HepG2 (cell line): Measurements from ENCODE around the gene TAT. TPM values are rescaled to one million over a fixed set of nuclear protein-coding genes. Genes with fewer than 3 reads are reported as not detected.
A peak's percentile ranks its signal among the peaks of the same experiment; 100 is the strongest.

ENCODE experiments used
- CBX1 ChIP-seq: IDR thresholded peaks from one replicate; pipeline ENCODE4 v1.6.1; 2016; ENCODE audit warnings: antibody characterized with exemption, low read depth
- CHD4 ChIP-seq: fragments of 200-600 bp; sonication (generic); IDR thresholded peaks from 2 replicates; pipeline ENCODE4 v1.7.0; 2017; ENCODE audit warnings: mild to moderate bottlenecking, low read length, borderline replicate concordance
- DRAP1 ChIP-seq: IDR thresholded peaks from 2 replicates; pipeline ENCODE4 v1.6.1; 2016; ENCODE audit warnings: missing genetic modification reagents, missing compliant biosample characterization
- ETV5 ChIP-seq: IDR thresholded peaks from 2 replicates; pipeline ENCODE4 v1.6.1; 2018; ENCODE audit warnings: missing biosample characterization, missing genetic modification reagents, inconsistent platforms, borderline replicate concordance
- FOXA1 ChIP-seq, 2 experiments: fragments of 450-650 bp in 1 of 2; sonication (generic) in 1 of 2; formaldehyde crosslinking in 1 of 2; IDR thresholded peaks; 2 replicates each; pipeline versions ENCODE4 v1.4.0 to v1.6.1; 2016 to 2020; ENCODE audit warnings: missing genetic modification reagents in 1 of 2
- FOXA3 ChIP-seq: IDR thresholded peaks from 2 replicates; pipeline ENCODE4 v1.6.1; 2016; ENCODE audit warnings: missing genetic modification reagents, missing compliant biosample characterization
- FOXO1 ChIP-seq: sonication (generic); formaldehyde crosslinking; IDR thresholded peaks from 2 replicates; pipeline ENCODE4 v1.4.0; 2020; ENCODE audit warnings: missing genetic modification reagents
- HOMEZ ChIP-seq: IDR thresholded peaks from 2 replicates; pipeline ENCODE4 v1.6.1; 2016; ENCODE audit warnings: low read depth
- HOXA5 ChIP-seq: sonication (generic); formaldehyde crosslinking; IDR thresholded peaks from 2 replicates; pipeline ENCODE4 v1.4.0; 2020; ENCODE audit warnings: missing genetic modification reagents
- HOXA7 ChIP-seq: sonication (generic); formaldehyde crosslinking; IDR thresholded peaks from 2 replicates; pipeline ENCODE4 v1.8.1; 2022; ENCODE audit warnings: mild to moderate bottlenecking, missing genetic modification reagents, moderate library complexity
- ISL2 ChIP-seq: sonication (generic); formaldehyde crosslinking; IDR thresholded peaks from 2 replicates; pipeline ENCODE4 v1.5.0; 2020; ENCODE audit warnings: missing genetic modification reagents
- MED1 ChIP-seq: sonication (generic); formaldehyde crosslinking; IDR thresholded peaks from 2 replicates; pipeline ENCODE4 v1.4.0; 2020; ENCODE audit warnings: missing genetic modification reagents
- NFIC ChIP-seq: IDR thresholded peaks from 2 replicates; pipeline ENCODE4 v1.6.1; 2012; ENCODE audit warnings: mild to moderate bottlenecking, low read length, inconsistent platforms
- PATZ1 ChIP-seq: sonication (generic); formaldehyde crosslinking; IDR thresholded peaks from 2 replicates; pipeline ENCODE4 v1.4.0; 2020; ENCODE audit warnings: missing genetic modification reagents
- RAD21 ChIP-seq: fragments of 450-650 bp; formaldehyde crosslinking; IDR thresholded peaks from 2 replicates; pipeline ENCODE4 v1.5.0; 2020; ENCODE audit warnings: mild to moderate bottlenecking
- SIN3A ChIP-seq: IDR thresholded peaks from 2 replicates; pipeline ENCODE4 v1.6.1; 2011; ENCODE audit warnings: low read depth, mild to moderate bottlenecking, control low read depth, low read length, borderline replicate concordance
- SOX13 ChIP-seq, 3 experiments: fragments of 450-650 bp in 1 of 3; sonication (generic) in 1 of 3; formaldehyde crosslinking in 1 of 3; IDR thresholded peaks in 2 of 3; conservative IDR thresholded peaks in 1 of 3; 2 replicates each; pipeline versions ENCODE4 v1.5.0 to v1.6.1; 2016 to 2020; ENCODE audit warnings: antibody characterized with exemption in 1 of 3, mild to moderate bottlenecking in 1 of 3, missing compliant biosample characterization in 1 of 3, missing genetic modification reagents in 1 of 3, moderate library complexity in 1 of 3
- SOX6 ChIP-seq, 2 experiments: fragments of 450-650 bp in 1 of 2; sonication (generic) in 1 of 2; formaldehyde crosslinking in 1 of 2; IDR thresholded peaks; 2 replicates each; pipeline versions ENCODE4 v1.4.0 to v1.6.1; 2017 to 2020; ENCODE audit warnings: antibody characterized with exemption in 1 of 2, mild to moderate bottlenecking in 1 of 2, missing genetic modification reagents in 1 of 2
- SSRP1 ChIP-seq: IDR thresholded peaks from 2 replicates; pipeline ENCODE4 v1.6.1; 2016; ENCODE audit warnings: control low read depth
- THAP7 ChIP-seq: sonication (generic); formaldehyde crosslinking; IDR thresholded peaks from 2 replicates; pipeline ENCODE4 v1.8.1; 2023; ENCODE audit warnings: mild to moderate bottlenecking, missing genetic modification reagents
- ZBTB7B ChIP-seq: sonication (generic); formaldehyde crosslinking; IDR thresholded peaks from 2 replicates; pipeline ENCODE4 v1.4.0; 2020; ENCODE audit warnings: missing genetic modification reagents
- ZNF34 ChIP-seq: sonication (generic); formaldehyde crosslinking; IDR thresholded peaks from 2 replicates; pipeline ENCODE4 v1.4.0; 2020; ENCODE audit warnings: mild to moderate bottlenecking, missing genetic modification reagents, borderline replicate concordance
- ZNF343 ChIP-seq: sonication (generic); formaldehyde crosslinking; IDR thresholded peaks from 2 replicates; pipeline ENCODE4 v1.4.0; 2020; ENCODE audit warnings: mild to moderate bottlenecking, missing genetic modification reagents
- ZNF703 ChIP-seq: sonication (generic); formaldehyde crosslinking; IDR thresholded peaks from 2 replicates; pipeline ENCODE4 v1.5.1; 2020; ENCODE audit warnings: missing genetic modification reagents, mild to moderate bottlenecking, moderate library complexity, borderline replicate concordance
- polyA plus RNA-seq, 8 experiments: library from polyadenylated mRNA; depleted of rRNA in 3 of 8; stranded (reverse) in 7 of 8; unstranded in 1 of 8; fragments of >200 nt; fragmentation: Illumina TruSeq in 4 of 8; extraction: Trizol in 4 of 8; gene quantifications; 2 replicates each; pipeline versions ENCODE4 v1.2.1 to v1.2.3, GENCODE V29; 2011 to 2016; ENCODE audit warnings: low read depth in 4 of 8, missing spikeins in 1 of 8, mixed read lengths in 1 of 8; ENCODE audit not compliant: insufficient read depth in 1 of 8
- total RNA-seq, 5 experiments: library from RNA; depleted of rRNA; stranded (reverse); fragments of >200 nt; fragmentation: Illumina TruSeq; extraction: Trizol; gene quantifications; 2 replicates each; pipeline ENCODE4 v1.2.3, GENCODE V29; 2016; ENCODE audit warnings: low read depth in 1 of 5
- TF ChIP-seq, protein P1 (sequence below): sonication (generic); formaldehyde crosslinking; IDR thresholded peaks from 2 replicates; pipeline ENCODE4 v1.5.1; 2020; ENCODE audit warnings: missing genetic modification reagents, mild to moderate bottlenecking, borderline replicate concordance

The TAT gene
- total and polyA plus RNA-seq, 2 of the 13 experiments (the other 11 are each of a cell fraction or from before 2014, with no cell fraction given): 1.6 to 5.8 TPM

- peak; percentile 85 for TF ChIP-seq NFIC
- TF ChIP-seq SIN3A: peak; percentile 73; the same call in 1 of the 2 replicates
- peak; percentile 66 for TF ChIP-seq HOMEZ
- TF ChIP-seq FOXO1 (CRISPR knock-in tag): peak; percentile 57
- peak; percentile 64; the same call in 1 of the 2 replicates for TF ChIP-seq ETV5 (CRISPR knock-in tag)
- no peak for TF ChIP-seq ZNF343 (CRISPR knock-in tag)
- TF ChIP-seq SOX13 (IDR thresholded peaks at IDR 0.05): no peak; the same call in 1 of the 2 replicates
- TF ChIP-seq SOX13 (CRISPR knock-in tag; conservative IDR thresholded peaks at IDR 0.05 in 1 of 2, IDR thresholded peaks at IDR 0.05 in 1 of 2): peak in 1 of 2 experiments; percentile 75; a peak in 2 of 4 replicates
- TF ChIP-seq ISL2 (CRISPR knock-in tag): peak; percentile 67; the same call in 1 of the 2 replicates
- no peak for TF ChIP-seq ZNF703
- TF ChIP-seq, protein P1, sequence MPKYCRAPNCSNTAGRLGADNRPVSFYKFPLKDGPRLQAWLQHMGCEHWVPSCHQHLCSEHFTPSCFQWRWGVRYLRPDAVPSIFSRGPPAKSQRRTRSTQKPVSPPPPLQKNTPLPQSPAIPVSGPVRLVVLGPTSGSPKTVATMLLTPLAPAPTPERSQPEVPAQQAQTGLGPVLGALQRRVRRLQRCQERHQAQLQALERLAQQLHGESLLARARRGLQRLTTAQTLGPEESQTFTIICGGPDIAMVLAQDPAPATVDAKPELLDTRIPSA (CRISPR knock-in tag): no peak
- no peak for TF ChIP-seq SOX6 (IDR thresholded peaks at IDR 0.05)
- TF ChIP-seq SOX6 (CRISPR knock-in tag; IDR thresholded peaks at IDR 0.05): peak; percentile 88
- TF ChIP-seq SSRP1 (CRISPR knock-in tag): peak; percentile 90; the same call in 1 of the 2 replicates
- TF ChIP-seq ZBTB7B: peak; percentile 45; the same call in 1 of the 2 replicates
- no peak for TF ChIP-seq THAP7 (CRISPR knock-in tag)
- TF ChIP-seq MED1: peak; percentile 90
- TF ChIP-seq PATZ1 (CRISPR knock-in tag): 0 out of 2 replicates have a peak, but pooled peaks have one; percentile 4
- TF ChIP-seq HOXA7 (CRISPR knock-in tag): no peak
- TF ChIP-seq DRAP1 (CRISPR knock-in tag): peak; percentile 67
- peak; percentile 87; the same call in 1 of the 2 replicates for TF ChIP-seq CHD4
- TF ChIP-seq FOXA1 (IDR thresholded peaks at IDR 0.05): no peak
- TF ChIP-seq FOXA1 (CRISPR knock-in tag; IDR thresholded peaks at IDR 0.05): peak; percentile 74
- TF ChIP-seq FOXA3 (CRISPR knock-in tag): peak; percentile 78
- TF ChIP-seq ZNF34 (CRISPR knock-in tag): no peak
- peak; percentile 13; the same call in 1 of the 2 replicates for TF ChIP-seq RAD21 (CRISPR knock-in tag)
- TF ChIP-seq HOXA5: peak; percentile 76; the same call in 1 of the 2 replicates
- TF ChIP-seq CBX1: no peak
Observed at GRCh38 chr16:71572497-71573116, 4.3 kb downstream of the TAT start (continued).
